Measurements from ENCODE around the gene POU2F3.

The POU2F3 gene

GRCh38 chr11:120226714-120227113 lies 13.2 kb upstream of the POU2F3 start:
- DNase-seq (ENCODE audit: low read depth): no peak

- DNase-seq (ENCODE audit: low read depth): no peak
Measured at GRCh38 chr11:120227228-120227852, 12.6 kb upstream of the POU2F3 start.

GRCh38 chr11:120228794-120229384 lies 11.1 kb upstream of the POU2F3 start:
- no peak for DNase-seq (ENCODE audit: low read depth)

GRCh38 chr11:120229451-120230424 lies 10.2 kb upstream of the POU2F3 start:
- DNase-seq (ENCODE audit: low read depth): no peak

GRCh38 chr11:120230433-120231071 lies 9.4 kb upstream of the POU2F3 start:
- no peak for DNase-seq (ENCODE audit: low read depth)

- no peak for DNase-seq (ENCODE audit: low read depth)
Measured at GRCh38 chr11:120231963-120232362, 8.0 kb upstream of the POU2F3 start.

- no peak for DNase-seq (ENCODE audit: low read depth)
Measured at GRCh38 chr11:120233207-120233803, 6.6 kb upstream of the POU2F3 start.

GRCh38 chr11:120235024-120235628 lies 4.8 kb upstream of the POU2F3 start:
- peak; percentile 18 for DNase-seq (ENCODE audit: low read depth)

GRCh38 chr11:120236169-120237107 lies 3.5 kb upstream of the POU2F3 start:
- no peak for DNase-seq (ENCODE audit: low read depth)

- DNase-seq (ENCODE audit: low read depth): no peak
Measured at GRCh38 chr11:120238968-120239620, 846 bp upstream of the POU2F3 start.

GRCh38 chr11:120240866-120241265 lies 926 bp downstream of the POU2F3 start:
- no peak for DNase-seq (ENCODE audit: low read depth)

- no peak for DNase-seq (ENCODE audit: low read depth)
Measured at GRCh38 chr11:120241277-120241676, 1.3 kb downstream of the POU2F3 start.

- no peak for DNase-seq (ENCODE audit: low read depth)
Measured at GRCh38 chr11:120243221-120243620, 3.3 kb downstream of the POU2F3 start.

- no peak for DNase-seq (ENCODE audit: low read depth)
Measured at GRCh38 chr11:120244476-120245365, 4.8 kb downstream of the POU2F3 start.

GRCh38 chr11:120245434-120245833 lies 5.5 kb downstream of the POU2F3 start:
- no peak for DNase-seq (ENCODE audit: low read depth)

- DNase-seq (ENCODE audit: low read depth): no peak
Measured at GRCh38 chr11:120248551-120249278, 8.8 kb downstream of the POU2F3 start.

- DNase-seq (ENCODE audit: low read depth): no peak
Measured at GRCh38 chr11:120249279-120250262, 9.6 kb downstream of the POU2F3 start.
